Measurements from ENCODE around the gene KCNMA1. TPM values are rescaled to one million over a fixed set of nuclear protein-coding genes. Genes with fewer than 3 reads are reported as not detected.

Gene KCNMA1
- total RNA-seq, 4 donors from 2014 or later: 10.1 to 32.6 (median 20.1) TPM

DNA sequence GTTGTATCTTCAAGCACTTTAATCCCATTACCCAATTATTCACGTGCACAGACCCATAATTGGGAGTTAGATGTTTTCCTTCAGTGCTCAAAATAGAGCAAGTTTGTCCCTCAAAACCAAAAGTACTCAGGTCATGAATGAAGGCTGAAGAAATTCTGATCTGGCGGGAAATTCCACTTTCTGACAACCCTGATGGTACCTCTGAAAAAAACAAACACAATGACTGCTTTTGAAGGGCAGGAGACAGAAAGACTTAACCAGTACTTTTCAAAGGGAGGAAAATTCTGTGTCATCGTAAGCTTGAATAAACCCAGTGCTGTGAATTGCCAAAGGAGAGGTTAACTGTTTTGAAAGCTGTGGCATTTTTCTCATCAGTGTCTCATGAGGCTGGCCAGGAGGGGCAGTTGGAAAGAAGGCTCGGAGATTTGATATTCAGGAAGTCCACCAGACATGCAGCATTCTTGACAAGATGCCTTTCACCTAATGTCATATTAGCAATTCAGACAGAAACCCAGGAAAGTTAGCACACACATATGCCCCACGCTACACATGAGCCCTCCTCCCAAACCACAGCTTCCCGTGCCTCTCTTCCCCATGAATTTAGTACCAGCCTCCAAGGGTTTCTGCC, 347.0 kb downstream of the KCNMA1 start:
- ATAC-seq (ENCODE audit: low FRiP score) (no peak), DNase-seq (ENCODE audit: low spot score) (no peak)
- TF ChIP-seq, protein P1, sequence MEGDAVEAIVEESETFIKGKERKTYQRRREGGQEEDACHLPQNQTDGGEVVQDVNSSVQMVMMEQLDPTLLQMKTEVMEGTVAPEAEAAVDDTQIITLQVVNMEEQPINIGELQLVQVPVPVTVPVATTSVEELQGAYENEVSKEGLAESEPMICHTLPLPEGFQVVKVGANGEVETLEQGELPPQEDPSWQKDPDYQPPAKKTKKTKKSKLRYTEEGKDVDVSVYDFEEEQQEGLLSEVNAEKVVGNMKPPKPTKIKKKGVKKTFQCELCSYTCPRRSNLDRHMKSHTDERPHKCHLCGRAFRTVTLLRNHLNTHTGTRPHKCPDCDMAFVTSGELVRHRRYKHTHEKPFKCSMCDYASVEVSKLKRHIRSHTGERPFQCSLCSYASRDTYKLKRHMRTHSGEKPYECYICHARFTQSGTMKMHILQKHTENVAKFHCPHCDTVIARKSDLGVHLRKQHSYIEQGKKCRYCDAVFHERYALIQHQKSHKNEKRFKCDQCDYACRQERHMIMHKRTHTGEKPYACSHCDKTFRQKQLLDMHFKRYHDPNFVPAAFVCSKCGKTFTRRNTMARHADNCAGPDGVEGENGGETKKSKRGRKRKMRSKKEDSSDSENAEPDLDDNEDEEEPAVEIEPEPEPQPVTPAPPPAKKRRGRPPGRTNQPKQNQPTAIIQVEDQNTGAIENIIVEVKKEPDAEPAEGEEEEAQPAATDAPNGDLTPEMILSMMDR (IDR thresholded peaks at IDR 0.05): no peak

DNA sequence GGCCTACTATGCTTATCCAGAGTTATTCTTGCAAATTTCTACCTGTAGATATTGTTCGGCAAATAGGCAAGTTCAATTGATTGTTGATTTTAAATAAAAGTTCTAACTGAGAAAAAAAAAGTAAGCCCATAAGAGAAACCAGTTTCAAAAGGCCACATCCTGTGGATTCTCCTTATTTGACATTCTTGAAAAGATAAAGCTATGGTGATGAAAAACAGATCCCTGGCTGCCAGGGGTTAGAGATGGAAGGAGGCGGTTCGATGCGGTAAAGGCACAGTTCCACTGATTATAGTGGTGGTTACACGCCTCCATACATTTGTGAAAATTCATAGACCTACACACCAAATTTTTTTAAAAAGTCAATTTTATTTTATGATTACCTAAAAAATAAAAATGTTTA, 347.8 kb downstream of the KCNMA1 start:
- ATAC-seq (ENCODE audit: low FRiP score) (no peak), DNase-seq (ENCODE audit: low spot score) (no peak)
- TF ChIP-seq, protein P1 (IDR thresholded peaks at IDR 0.05): no peak

DNA sequence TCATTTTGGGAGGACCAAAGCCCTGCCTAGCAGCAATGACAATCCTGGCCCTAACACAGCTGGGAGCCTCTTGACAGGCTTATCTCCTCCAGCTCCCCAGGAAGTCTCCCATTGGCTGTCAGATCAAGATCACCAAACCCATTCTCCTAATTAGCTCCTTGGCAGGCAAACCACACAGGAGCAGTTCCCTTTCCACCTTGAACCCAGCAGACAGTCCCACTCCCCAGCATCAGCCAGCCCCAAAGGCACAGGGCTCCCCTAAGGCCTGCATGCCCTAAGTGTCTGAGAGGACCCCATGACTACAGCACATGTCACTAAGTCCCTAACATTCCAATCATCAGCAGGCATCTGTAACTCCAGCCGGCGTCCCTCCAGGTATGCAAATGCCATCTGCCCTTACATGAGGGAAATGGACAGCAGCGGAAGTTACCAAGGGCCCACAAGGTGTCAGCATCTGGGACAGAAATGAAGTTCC, 348.5 kb downstream of the KCNMA1 start:
- TF ChIP-seq, protein P1 (IDR thresholded peaks at IDR 0.05): no peak
- ATAC-seq (ENCODE audit: low FRiP score) (no peak), DNase-seq (ENCODE audit: low spot score) (no peak)

DNA sequence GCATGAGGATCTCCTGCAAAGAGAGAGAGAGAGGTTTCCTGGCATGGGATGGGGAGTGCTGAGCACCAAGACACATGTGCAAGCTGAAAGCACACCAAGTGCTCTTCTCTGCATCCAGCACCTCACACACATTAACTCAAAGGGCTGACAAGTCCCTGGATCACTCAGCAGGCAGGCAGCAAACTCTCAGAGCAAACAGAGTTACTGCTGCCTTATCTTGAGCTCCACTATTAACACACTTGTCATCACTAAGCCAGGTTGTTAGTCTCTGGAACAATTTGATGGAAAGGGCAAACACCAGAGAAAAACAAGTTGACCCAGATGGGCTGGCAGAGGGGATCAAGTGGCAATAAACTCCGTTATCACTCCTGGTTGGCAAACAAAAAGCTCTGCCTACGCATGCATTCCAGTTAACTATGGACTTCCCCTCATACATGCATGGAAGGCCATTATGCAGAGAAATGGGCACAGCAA, 349.9 kb downstream of the KCNMA1 start:
- TF ChIP-seq, protein P1 (IDR thresholded peaks at IDR 0.05): no peak
- DNase-seq (ENCODE audit: low spot score) (no peak), ATAC-seq (ENCODE audit: low FRiP score) (peak; percentile 56)

DNA sequence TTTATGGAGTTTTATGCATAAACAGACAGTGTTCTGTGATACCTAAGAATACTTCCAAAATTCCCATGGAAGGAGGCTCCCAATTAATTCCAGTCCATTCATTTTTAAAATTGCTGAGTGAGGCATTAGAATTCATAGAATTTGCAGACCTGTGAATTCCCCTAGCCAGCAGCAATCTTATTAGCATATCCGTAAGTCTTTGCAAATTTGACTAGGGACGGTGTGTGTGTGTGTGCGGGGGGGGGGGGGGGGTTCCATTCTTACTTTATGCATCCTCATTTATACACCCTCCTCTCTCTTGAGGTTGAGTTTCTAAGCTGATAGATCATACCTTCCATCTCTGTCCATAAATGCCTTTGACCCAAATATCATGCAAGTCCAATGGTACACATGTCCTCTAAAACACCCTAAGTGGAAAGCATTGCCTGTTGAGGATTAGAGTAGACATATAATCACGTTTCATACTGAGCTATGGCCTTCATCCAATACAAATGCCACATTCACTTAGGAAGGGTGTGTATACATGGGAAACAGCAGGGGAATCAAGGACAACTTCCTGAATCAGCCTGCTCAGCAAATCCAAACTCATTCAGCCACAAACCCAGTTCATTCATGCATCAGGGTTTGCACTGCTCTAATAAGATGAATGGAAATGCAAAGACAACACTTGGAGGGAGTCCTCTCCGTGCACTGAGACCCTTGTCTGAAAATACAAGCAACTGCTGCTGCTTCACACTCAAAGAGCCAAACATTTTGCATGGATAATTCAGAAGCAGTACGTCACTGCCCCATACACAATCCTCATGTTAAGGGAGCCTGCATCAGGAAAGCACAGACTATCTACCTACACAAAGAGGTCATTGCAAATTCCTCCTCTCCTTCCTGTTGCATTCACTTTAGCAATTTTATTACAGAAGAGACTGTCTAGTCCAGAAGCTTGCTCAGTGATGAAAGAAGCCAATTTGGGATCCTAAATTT, 350.8 kb downstream of the KCNMA1 start:
- TF ChIP-seq, protein P1 (IDR thresholded peaks at IDR 0.05): no peak
- ATAC-seq (ENCODE audit: low FRiP score) (no peak), DNase-seq (ENCODE audit: low spot score) (no peak)

DNA sequence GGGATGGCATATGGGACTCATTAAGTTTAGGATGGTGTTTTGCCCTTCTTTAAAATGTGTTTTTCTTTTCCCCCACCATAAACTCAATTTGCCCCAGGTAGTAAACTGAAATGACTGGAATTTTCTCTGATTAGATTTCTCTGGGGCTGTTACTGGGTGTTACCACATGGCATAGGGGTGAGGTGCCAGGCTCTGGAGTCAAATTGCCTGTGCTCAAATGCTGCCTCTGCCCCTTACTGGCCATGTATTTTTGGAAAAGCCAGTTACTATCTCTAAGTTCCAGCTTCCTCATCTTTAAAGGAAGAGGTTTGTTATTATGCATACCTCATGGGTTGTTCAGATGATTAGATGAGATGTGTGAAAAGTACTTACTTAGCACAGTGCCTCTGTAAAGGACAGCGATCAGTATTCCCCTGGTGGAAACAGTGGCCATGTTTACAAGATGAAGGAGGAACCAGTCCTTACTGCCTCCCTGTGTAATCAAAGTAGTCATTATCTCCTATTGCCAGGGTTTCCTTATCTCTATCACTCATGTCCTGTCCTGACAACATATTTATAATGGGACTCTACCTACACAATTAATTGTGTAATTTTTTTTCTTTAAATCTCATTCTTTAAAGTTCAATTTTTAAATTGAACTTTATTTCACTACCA, 352.0 kb downstream of the KCNMA1 start:
- DNase-seq (ENCODE audit: low spot score) (no peak), ATAC-seq (ENCODE audit: low FRiP score) (no peak)
- TF ChIP-seq, protein P1 (IDR thresholded peaks at IDR 0.05): no peak
